ENCODE data around the gene IQCB1.
"Not testable (repeated sequence)": the region's sequence is repeated elsewhere in the genome, so short reads cannot be mapped to it uniquely, and the experiment has no call there.

IQCB1 gene

DNA sequence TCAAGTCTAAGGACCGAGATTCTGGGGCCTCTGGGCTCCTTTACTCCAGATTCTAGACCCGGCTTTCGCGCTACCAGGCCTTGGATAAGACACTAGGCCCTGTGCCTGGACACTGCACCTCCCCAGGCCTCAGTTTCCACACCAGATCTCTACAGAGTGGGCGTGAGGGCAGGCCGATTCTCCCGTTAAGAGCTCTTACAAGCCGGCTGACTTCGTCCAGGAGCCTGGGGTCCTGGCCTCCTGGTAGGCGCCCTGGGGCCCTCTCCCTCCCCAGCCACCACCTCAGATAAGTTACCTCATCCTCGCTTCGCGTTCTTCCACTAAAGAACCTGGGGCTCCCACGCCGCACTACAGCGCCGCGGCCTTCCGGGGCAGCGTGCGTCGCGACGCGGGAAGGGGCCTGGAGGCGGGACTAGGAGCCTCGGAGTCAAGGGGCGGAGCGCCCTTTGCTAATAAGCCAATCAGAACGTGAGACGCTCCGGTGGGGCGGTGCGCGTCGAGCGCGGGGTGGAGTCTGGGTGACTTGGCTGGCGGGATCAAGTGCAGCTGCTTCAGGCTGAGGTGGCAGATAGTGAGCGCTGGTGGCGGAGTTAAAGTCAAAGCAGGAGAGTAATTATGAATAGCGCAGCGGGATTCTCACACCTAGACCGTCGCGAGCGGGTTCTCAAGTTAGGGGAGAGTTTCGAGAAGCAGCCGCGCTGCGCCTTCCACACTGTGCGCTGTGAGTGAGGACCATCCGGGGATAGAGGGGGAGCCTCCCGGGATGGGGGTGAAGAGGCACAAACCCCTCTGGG is at the start of gene IQCB1, which contains the start of gene EAF2:
Gene IQCB1 (minus strand): TSS at position 390 of the 794 bp plus-strand sequence. CDS start 6,100 bp downstream, outside the sequence.
Gene EAF2 (plus strand): TSS at position 539 of the 794 bp plus-strand sequence. CDS start 77 bp downstream, at position 616.
- DNase-seq, result peak; percentile 94 to 96

DNA sequence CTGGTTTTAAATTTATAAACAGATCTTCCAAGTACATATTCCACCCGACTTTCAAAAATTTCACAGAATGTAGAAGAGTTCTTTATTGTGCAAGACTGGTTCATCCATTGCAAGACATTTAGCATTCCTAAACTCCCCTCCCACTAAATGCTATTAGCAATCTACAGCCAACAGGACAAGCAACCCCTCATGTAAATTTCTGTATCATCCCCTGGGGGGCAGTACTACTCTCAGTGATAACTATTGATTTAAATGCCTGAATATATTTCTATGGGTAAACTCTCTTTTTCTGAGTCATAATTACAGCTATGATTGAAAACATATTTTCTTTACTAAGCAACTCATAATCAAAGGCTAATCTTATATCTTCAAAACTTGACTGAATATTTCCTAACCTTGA is 48.6 kb upstream of the IQCB1 start:
- DNase-seq, result no peak

DNA sequence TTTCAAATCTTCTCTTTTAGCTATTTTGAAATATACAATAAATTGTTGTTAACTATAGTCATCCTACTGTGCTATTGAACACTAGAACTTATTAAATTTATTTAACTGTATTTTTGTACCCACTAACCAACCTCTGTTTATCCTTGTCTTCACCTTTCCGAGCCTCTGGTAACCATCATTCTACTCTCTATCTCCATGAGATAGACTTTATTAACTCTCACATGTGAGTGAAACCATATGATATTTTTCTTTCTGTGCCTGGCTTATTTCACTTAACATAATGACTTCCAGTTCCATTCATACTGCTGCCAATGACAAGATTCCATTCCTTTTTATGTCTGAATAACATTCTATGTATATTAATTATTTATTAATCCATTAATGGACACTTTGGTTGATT is 43.6 kb upstream of the IQCB1 start:
- DNase-seq, result no peak

- DNase-seq, result no peak
These were observed 36.6 kb upstream of the IQCB1 start for GRCh38 chr3:121871430-121871829.

GRCh38 chr3:121870717-121871116 is 35.9 kb upstream of the IQCB1 start:
- DNase-seq, result no peak

DNA sequence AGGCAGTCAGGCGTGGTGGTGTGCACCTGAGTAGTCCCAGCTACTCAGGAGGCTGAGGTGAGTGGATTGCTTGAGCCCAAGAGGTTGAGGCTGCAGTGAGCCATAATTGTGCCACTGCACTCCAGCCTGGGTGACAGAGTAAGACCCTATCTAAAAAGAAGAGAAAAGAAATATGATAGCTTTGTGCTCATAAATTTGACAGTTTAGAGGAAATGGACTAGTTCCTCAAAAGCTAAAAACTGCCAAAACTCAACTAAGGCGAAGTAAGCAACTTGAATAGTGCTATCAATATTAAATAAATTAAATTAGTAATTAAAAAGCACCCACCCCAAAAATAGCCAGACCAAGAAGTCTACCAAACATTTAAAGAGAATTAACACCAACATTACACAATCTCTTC is 34.9 kb upstream of the IQCB1 start:
- DNase-seq, result no peak

GRCh38 chr3:121863801-121864200 is 28.9 kb upstream of the IQCB1 start:
- DNase-seq, result no peak

GRCh38 chr3:121863247-121863646 is 28.4 kb upstream of the IQCB1 start:
- DNase-seq, result not testable (repeated sequence)

DNA sequence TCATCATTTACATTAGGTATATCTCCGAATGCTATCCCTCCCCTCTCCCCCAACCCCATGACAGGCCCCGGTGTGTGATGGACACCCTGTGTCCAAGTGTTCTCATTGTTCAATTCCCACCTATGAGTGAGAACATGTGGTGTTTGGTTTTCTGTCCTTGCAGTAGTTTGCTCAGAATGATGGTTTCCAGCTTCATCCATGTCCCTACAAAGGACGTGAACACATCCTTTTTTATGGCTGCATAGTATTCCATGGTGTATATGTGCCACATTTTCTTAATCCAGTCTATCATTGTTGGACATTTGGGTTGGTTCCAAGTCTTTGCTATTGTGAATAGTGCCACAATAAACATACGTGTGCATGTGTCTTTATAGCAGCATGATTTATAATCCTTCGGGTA is 22.9 kb upstream of the IQCB1 start:
- not testable (repeated sequence) for DNase-seq

DNA sequence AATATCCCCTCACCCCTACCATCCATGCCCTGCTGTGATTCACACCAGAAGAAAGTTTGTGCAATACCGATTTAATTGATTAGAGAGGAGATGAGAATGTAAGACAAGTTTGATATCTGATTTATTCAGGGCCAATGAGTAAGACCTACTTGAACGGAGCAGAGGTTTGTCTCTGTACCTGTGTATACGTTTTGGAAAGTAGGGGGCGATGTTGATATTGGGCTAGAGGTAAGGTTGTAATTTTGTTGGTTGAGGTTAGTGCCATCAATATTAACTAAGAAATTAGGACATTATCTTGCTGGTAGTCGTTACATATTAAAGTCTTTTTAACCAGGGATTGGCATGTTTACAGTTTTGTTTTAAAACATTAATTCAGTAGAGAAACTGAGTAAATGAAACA is 20.7 kb upstream of the IQCB1 start:
- peak in 1 of 2 donors; percentile 2 for DNase-seq

DNA sequence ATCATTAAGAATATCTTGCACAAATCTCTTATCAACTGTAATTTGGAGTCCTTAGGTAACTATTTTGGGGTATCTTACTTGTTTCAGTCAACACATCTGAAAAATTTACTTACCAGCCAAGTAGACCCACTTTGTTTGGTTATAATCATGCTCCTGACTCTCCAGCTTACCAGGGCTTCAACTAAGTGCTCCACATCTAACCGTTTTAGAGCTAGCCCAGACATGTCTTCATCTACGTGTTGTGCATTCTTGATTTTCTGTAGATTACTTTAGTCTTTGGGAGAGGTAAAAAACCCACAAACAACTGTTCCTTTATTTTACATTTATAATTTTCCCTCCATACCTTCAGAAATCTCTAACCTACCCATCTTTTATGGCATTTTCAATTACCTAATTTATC is 17.4 kb upstream of the IQCB1 start:
- no peak for DNase-seq

GRCh38 chr3:121844892-121845291 is 10.0 kb upstream of the IQCB1 start:
- DNase-seq, result no peak

GRCh38 chr3:121839962-121840361 is 5.1 kb upstream of the IQCB1 start:
- DNase-seq, result no peak

GRCh38 chr3:121836481-121836880 is 1.6 kb upstream of the IQCB1 start:
- DNase-seq, result no peak

GRCh38 chr3:121836064-121836463 is 1.2 kb upstream of the IQCB1 start:
- no peak for DNase-seq

DNA sequence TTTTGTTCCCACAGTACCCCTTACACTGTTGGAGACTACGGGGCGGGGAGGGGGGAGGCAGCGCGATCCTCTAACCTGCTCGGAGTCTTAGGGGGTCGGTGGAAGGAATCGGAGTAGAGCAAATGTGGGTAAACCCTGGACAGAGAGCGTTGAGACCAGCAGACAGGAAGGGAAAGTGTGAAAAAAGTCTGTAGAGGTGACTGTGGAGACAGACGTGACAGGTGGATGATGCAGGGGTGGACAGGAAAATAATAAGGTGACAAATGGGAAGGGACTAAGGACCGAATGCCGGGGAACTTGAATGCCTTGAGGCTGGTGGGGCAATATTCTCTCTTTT is 573 bp upstream of the IQCB1 start:
- DNase-seq, result peak in 1 of 2 donors; percentile 5

GRCh38 chr3:121834157-121834670 is 646 bp downstream of the IQCB1 start:
- peak in 1 of 2 donors; percentile 6 for DNase-seq

- DNase-seq, result no peak
These were observed 11.9 kb downstream of the IQCB1 start for GRCh38 chr3:121822973-121823372.

- no peak for DNase-seq
These were observed 13.2 kb downstream of the IQCB1 start for GRCh38 chr3:121821421-121822199.

DNA sequence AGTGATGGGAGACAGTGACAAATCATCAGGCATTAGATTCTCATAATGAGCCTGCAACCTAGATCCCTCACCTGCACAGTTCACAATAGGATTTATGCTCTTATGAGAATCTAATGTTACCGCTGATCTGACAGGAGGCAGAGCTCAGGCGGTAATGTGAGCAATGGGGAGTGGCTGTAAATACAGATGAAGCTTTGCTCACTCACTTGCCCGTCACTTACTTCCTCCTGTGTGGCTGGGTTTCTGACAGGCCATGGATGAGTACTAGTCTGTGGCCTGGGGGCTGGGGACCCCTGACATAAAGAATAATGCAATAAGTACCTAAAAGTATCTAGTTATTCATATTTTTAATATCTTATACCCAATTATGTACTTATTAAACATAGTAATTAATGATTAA is 15.6 kb downstream of the IQCB1 start:
- DNase-seq, result no peak

DNA sequence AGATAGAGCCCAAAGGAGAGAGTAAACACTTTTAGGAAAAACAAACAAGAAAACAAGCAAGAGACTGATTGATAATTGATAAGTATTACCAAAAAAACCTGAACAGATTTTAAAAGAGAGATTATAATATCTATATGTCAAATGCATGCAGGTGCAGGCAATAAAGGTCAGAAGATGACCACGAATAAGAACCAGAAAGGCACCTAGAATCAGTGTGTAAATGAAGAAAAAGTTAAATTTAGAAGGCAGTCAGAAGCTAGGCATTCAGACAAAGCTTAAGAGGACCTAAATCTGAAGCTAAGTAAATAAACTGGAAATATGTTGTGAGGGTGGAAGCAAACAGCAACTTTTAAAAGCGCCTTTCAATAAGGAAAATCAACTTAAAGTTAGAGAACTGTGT is 16.3 kb downstream of the IQCB1 start:
- DNase-seq, result no peak

- DNase-seq, result no peak
These were observed 17.1 kb downstream of the IQCB1 start for GRCh38 chr3:121817753-121818152.

DNA sequence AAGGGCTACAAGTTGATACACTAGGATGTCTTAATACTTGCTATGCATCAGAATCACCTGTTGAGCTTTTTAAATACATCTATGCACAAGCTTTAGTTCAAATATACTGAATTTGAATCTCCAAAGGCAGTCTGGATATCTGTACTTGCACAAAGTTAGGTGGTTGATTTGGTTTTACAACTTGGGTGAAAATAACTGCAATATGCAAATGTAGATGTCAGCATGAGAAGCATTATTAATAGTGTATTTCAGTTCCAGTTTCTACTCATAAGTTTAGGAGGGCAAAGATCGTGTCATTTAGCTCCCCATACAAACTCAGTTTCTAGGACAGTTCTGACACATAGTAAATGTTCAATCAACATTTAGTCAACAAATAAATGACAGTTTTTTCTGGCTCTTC is 25.6 kb downstream of the IQCB1 start:
- DNase-seq, result no peak

- no peak for DNase-seq
These were observed 31.0 kb downstream of the IQCB1 start for GRCh38 chr3:121803771-121804320.
